ENCODE results near the gene LNX2.

DNA sequence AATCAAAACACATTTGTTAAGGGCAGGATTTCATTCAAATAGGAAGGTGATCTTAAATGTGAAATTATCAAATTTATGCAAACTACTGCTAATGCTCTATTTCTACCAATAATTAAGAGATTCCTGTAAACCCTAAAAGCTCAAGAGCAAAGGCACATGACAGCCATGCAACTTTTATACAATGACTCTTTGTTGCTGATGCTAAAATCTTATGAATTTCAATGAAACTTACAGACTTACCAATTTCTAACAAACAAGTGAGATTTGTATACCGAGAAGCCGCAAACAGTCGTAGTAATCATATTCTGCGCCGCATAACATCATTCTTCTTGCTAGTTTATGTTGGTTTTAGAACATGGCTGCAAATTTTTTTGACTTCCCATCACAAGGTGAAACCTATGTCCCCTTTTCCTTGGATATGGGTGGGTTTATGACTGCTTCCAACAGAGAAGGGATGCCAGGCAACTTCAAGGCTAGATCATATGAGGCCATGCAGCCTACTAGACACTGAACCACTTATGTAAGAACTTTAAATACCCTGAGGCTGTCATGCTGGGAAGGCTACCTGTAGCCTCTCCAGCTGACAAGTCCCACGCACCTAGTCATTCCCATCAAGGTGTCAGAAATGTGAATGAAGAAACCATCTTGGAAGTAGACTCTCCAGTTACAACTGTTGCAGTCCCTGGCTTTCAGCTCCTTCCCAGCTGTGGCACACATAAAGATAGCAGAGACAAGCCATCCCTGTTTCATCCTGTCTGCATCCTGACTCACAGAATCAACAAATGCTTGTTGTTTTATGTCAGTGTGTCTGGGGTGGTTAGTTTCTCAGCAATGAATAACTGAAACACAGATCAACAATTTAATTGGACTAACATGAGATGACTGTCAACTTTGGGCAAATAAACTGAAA is 42.0 kb downstream of the LNX2 start:
- TF ChIP-seq, protein P1, sequence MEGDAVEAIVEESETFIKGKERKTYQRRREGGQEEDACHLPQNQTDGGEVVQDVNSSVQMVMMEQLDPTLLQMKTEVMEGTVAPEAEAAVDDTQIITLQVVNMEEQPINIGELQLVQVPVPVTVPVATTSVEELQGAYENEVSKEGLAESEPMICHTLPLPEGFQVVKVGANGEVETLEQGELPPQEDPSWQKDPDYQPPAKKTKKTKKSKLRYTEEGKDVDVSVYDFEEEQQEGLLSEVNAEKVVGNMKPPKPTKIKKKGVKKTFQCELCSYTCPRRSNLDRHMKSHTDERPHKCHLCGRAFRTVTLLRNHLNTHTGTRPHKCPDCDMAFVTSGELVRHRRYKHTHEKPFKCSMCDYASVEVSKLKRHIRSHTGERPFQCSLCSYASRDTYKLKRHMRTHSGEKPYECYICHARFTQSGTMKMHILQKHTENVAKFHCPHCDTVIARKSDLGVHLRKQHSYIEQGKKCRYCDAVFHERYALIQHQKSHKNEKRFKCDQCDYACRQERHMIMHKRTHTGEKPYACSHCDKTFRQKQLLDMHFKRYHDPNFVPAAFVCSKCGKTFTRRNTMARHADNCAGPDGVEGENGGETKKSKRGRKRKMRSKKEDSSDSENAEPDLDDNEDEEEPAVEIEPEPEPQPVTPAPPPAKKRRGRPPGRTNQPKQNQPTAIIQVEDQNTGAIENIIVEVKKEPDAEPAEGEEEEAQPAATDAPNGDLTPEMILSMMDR (IDR thresholded peaks at IDR 0.05), result no peak
- TF ChIP-seq POLR2A (IDR thresholded peaks at IDR 0.05), result no peak
- TF ChIP-seq POLR2AphosphoS5 (IDR thresholded peaks at IDR 0.05), result no peak

All from breast epithelium (tissue), 3 donors.